ENCODE measurements around the gene SEPSECS. TPM values are rescaled to one million over a fixed set of nuclear protein-coding genes. Genes with fewer than 3 reads are reported as not detected.

Gene SEPSECS
- total and polyA plus RNA-seq, 2 experiments from 2014 or later: 1.2 to 4.7 TPM

- no peak for TF ChIP-seq CTCF (conservative IDR thresholded peaks at IDR 0.05; ENCODE audit: low read depth in 2 of 2)
- TF ChIP-seq EZH2phosphoT487 (IDR thresholded peaks at IDR 0.05; ENCODE audit: unreplicated experiment): no peak
- no peak for TF ChIP-seq EZH2 (IDR thresholded peaks at IDR 0.05; ENCODE audit: low read depth, unreplicated experiment)
- TF ChIP-seq NANOG (IDR thresholded peaks at IDR 0.05; ENCODE audit: borderline replicate concordance): no peak
- no peak for TF ChIP-seq CREB1 (CRISPR knock-in tag; IDR thresholded peaks at IDR 0.05; ENCODE audit: low read depth)
- no peak for TF ChIP-seq REST (IDR thresholded peaks at IDR 0.05; ENCODE audit: unreplicated experiment)
Observed at GRCh38 chr4:25112366-25112994, 47.8 kb downstream of the SEPSECS start (continued).

GRCh38 chr4:25111648-25112196 is 48.5 kb downstream of the SEPSECS start:
- Mint-ChIP-seq H3K27ac (no peak overlapping the region), H3K36me3 (ENCODE audit: low read depth) (no peaks in the 10 kb centered on the region), H3K4me3 (no peak overlapping the region), H3K27me3 (ENCODE audit: insufficient read depth, low read depth, poor library complexity) (peaks cover 1% of the 10 kb centered on the region), H3K4me1 (peaks cover 9% of the 10 kb centered on the region; the same call in 2 of the 3 replicates), H3K9me3 (no peaks in the 10 kb centered on the region)
- Histone ChIP-seq H2AFZ (no peak overlapping the region), H3K4me1 (ENCODE audit: insufficient read depth) (no peaks in the 10 kb centered on the region), H3F3A (replicated peaks; ENCODE audit: low read depth) (no peaks in the 10 kb centered on the region), H3K9me2 (ENCODE audit: insufficient read depth) (peaks cover 3% of the 10 kb centered on the region; the same call in 1 of the 2 replicates), H3K4me3 (no peak overlapping the region), H4K20me1 (replicated peaks; ENCODE audit: insufficient read depth) (no peaks in the 10 kb centered on the region), H3K27ac (ENCODE audit: low read depth) (no peak overlapping the region), H3K4me2 (no peak overlapping the region), H3K36me3 (ENCODE audit: insufficient read depth) (no peaks in the 10 kb centered on the region), H3K27me3 (ENCODE audit: insufficient read depth) (no peaks in the 10 kb centered on the region), H3K79me2 (replicated peaks; ENCODE audit: insufficient read depth) (no peaks in the 10 kb centered on the region)
- ATAC-seq (no peak), DNase-seq (ENCODE audit: low spot score) (no peak)
- TF ChIP-seq ZNF114 (CRISPR knock-in tag; IDR thresholded peaks at IDR 0.05): no peak
- no peak for TF ChIP-seq JUNB (IDR thresholded peaks at IDR 0.05; ENCODE audit: unreplicated experiment)
- no peak for TF ChIP-seq ZNF462 (CRISPR knock-in tag; IDR thresholded peaks at IDR 0.05)
